Globus pallidus (tissue), 1 donor: Measurements from ENCODE around the gene SLC4A8.
"Not testable (repeated sequence)": the region's sequence is repeated elsewhere in the genome, so short reads cannot be mapped to it uniquely, and the experiment has no call there.

Experiments used
- DNase-seq: peaks from one replicate; pipeline ENCODE4 v3.0.0-alpha.2; 2015; ENCODE audit warnings: low spot score

SLC4A8 gene

GRCh38 chr12:51480978-51481377, 56.3 kb downstream of the SLC4A8 start:
- no peak for DNase-seq

DNA sequence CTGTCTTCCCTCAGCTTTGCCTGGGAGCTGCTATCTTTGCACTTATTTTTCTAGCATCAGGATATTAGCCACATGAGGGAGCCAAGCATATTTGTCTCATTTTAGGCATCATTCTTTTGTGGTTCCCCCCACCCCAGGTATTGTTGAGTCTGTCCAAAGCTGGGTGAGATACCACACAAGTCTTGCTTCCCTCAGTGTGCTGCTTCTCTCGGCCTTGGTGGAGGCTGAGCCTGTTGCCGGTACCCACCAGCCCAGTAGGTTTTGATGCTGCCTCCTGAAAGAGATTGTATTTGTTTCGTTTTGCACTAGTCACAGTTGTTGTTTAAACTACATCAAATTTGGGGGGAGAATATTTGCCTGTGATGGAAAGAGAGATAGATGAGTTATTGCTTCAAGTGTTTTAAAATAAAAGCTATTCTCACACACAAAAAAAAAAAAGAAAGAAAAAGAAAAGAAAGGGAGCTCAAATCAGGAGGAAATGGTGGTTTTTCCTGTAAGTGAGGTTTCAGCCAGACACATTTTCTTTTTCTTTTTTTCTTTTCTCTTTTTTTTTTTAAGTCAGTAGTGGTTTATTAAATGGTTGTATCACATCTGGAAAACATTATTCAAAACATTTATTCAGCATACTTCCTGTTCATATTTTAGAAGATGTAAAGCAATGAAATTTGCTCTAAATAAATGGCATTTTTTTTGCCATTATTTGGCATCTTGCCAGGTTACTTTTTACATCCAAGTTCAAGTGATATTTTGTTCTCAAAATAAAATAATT, 58.5 kb downstream of the SLC4A8 start:
- no peak for DNase-seq

DNA sequence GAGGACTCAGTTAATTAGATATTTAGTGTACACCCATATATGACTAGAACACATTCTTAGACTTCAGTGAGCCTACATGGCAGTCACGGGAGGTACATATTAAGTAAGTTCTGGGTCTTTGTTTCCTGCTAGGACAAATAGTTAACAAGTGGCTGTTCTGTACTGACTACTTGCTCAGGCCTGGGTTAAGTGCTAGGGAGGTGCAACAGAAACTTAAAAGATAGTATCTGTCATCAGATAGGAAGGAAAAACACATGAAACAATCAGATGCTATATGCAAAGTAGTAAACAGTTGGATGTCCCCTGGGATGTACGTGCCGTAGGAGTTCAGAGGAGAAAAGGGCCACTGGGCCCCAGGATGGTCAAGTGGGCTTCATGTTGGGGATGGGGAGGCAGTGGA, 59.5 kb downstream of the SLC4A8 start:
- DNase-seq = no peak

DNA sequence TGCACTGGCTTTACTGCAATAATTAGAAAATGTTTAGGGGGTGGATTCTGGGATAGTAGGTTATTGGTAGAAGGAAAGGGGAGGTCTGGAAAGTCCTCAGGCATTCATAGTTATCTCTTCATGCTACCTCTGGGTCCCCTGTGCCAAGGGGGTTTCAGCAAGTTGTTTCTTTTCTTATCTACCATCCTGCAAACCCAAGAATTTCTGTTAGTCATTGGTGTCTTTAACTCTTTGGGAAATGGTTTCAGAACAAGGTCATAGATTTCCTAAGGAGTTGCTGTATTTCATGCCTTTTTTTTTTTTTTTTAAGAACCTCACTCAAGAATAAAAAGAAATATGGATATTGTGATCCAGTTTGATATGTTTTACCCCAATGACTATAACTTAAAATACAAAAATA, 63.6 kb downstream of the SLC4A8 start:
- no peak for DNase-seq

GRCh38 chr12:51493281-51493680, 68.7 kb downstream of the SLC4A8 start:
- DNase-seq = no peak

GRCh38 chr12:51496895-51497294, 72.3 kb downstream of the SLC4A8 start:
- DNase-seq = peak; percentile 5

DNA sequence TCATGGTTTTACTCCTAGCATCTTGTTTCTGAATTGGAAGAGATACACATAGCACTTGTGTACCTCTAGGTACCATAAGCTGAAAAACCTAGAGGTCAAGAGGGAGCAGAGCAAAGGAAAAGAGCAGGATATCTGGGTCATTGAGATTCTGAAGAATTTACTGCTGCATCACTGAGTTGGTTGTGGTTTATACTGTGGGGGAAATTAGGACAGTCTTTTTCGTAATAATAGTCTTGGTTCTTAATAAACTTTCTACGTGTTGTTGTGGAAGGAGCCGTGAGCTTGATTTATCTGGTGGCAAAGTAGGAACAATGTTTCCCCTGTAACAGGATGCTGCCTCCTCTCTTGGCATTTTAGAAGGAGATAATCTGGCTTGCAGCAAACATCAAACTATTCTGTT, 80.2 kb downstream of the SLC4A8 start:
- no peak for DNase-seq

DNA sequence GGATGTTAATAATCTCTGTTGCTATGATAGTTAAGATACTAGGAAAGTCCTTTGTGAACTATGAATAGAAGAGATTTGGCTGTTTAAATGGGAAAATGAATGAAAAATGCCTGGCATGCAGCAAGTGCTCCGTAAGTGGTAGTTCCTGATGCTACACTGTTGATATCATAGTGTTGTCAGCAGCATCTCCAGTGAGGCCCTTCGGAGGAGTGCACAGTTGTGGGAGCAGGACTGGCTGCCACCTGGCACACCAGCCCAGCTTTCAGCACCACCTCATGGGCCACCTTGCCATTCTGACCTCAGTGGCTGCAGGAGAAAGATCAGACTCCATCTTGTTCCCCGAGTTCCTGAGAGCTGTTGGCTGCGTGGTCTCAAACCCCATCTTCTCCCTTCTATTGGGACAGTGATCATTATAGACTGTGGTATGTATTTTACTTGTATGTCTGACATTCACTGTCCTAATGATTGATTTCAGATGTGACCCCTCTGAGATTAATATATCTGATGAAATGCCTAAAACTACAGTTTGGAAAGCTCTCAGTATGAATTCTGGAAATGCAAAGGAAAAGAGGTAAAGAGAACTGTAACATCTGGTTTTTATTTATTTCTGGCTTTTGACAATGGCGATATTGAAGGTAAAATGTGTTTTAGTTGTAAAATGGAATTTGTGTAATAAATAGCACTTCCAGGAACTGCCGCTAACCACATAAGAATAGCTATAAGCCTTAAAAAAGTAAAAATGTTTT, 80.9 kb downstream of the SLC4A8 start:
- no peak for DNase-seq

GRCh38 chr12:51507178-51507577, 82.5 kb downstream of the SLC4A8 start:
- DNase-seq = no peak

DNA sequence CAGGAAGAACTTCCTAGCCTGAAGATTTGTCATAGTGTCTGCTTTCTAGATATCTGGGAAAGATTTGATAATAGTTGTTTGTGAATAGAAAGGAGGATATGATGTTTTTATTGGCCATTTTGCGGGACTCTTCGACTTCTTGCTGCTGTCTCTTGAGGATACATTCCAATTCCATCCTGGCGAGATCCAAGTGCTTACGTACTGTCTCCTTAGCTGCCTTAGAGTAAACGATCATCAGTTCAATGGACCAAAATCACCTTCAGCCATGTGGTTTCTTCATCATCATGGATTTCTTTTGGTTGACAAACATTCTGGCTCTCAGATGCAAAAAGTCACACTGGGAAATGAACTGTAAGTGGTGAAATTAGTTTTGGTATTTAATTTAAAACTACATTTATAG, 83.7 kb downstream of the SLC4A8 start:
- no peak for DNase-seq

DNA sequence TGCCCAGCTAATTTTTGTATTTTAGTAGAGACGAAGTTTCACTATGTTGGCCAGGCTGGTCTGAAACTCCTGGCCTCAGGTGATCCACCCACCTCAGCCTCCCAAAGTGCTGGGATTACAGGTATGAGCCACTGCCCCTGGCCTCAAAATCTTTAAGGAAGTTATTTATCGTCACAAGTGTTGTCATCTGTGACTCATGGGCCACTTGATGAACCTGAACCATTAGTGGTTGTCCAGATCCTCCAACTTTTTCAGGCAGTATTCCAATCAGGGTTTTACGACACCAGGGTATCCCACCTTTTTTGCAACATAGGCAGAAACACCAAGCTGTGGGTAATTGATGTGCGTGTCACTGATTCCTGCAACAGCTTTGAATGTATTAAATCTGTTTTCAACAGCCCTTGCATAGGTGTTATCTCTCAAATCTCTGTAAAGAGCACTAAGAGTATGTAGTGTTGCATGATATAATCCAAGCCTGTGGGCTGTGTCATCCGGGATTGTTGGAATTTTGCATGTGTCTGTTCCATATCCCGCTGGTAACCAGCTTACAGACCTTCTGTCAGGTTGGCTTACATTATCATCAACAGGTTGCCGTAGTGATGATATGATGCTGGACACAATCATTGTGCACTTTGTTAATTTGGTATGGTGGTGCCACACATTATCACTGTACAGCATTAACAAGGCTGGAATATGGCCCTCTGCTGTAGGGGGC, 87.1 kb downstream of the SLC4A8 start:
- no peak for DNase-seq

GRCh38 chr12:51512438-51512837, 87.8 kb downstream of the SLC4A8 start:
- no peak for DNase-seq

GRCh38 chr12:51515037-51515436, 90.4 kb downstream of the SLC4A8 start:
- not testable (repeated sequence) for DNase-seq

DNA sequence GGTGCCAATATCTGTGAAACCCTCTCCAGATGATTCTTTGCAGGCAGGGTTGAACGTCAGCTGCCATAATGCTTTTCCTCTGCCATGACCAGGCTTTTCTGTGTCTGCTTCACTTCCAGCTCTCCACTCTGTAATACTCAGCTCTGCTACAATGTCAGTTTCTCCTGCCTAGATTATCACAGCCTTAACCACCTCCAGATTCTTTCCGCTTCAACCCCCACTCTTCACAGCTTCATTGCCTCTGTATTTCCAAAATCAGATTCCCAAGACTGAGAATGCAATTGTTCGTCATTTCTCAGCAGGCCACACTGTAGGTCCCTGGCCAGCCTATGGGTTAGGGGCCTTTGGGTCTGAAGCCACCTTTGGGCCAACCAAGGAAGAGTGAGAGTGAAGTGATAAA, 92.7 kb downstream of the SLC4A8 start:
- DNase-seq = no peak

- DNase-seq = no peak
Measured at GRCh38 chr12:51517800-51518199, 93.2 kb downstream of the SLC4A8 start.

- no peak for DNase-seq
Measured at GRCh38 chr12:51519755-51520154, 95.1 kb downstream of the SLC4A8 start.

DNA sequence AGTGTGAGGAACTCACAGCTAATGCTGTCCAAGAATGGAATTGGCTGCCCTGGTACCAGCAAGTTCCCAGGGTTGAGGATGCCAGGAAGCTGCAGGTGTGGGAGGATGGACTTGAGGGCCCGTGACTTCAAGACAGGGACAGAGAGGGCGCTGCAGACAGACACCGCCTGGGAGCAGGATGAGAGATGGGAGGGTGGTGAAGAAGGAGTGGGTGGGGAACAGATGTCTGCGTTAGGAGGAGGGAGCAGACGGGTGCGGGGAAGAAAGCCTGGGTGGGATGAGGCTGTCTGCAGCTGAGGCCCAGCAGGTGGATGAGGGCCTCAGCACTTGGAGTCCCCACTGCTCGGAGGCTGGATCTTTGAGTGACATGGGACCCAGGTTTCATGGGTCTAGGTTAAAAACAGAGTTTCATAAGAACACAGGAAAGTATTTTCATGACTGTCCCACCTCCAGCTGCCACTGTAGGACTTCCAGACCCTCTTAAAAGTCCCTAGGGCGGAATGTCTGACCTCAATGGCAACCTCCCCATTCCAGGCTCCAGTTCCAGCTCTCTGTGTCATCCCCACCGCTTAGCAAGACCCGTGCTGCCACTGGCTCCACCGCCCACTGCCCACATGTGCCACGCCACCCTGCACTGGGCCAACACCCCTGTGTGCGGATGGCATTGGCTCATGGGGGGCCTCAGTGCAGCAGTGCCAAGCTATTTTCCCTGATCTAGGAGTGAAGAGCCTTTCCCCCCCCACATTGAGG, 96.1 kb downstream of the SLC4A8 start:
- no peak for DNase-seq

DNA sequence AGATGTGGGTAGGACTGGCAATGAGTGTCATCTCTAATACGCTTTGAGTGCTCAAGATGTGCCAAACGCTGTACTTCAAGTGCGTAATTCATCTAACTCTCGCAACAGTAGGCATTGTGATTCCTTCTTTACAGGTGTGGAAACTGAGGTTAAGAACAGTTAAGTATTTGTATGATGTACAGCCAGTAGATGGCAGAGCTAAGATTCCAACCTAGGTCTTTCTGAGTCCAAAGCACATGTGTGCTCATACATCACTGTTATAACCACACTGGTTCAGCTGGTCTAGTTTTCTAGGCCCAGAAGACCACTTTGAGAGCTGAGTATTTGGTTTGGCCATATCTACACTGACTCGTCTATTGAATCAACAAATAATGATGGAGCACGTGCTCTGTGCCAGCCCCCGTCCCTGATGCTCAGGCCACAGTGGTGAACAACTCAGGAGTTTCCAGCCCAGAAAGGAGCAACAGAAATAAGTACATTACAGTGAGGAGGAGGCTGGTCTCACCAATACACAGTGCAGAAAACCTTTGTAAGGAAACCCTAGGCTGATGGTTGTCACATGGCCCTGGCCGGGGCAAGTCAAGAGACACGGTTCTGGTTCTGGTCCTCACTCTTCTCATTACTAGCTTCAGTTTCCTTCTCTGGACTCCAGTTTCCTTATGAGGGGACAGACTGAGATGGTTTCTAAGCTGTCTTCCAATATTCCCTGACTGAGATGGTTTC, 97.1 kb downstream of the SLC4A8 start:
- no peak for DNase-seq

DNA sequence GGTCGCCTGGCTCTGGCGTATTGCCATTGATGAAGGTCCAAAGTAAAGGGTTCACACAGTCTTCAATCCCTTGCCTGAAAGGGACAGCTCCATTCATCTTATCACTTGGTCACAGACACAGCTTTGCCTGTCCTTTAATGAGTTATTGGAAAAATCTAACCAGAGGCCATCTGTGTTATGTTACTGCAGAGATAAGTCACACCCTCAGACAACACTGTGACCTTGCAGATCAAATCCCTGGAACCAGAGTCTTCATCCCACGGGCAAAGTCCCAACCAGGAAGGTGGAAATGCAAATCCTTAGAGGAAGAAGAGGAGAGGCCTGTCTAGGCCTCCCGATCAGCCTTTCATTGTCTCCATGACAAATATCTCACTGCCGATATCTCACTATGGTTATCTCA, 98.1 kb downstream of the SLC4A8 start:
- DNase-seq = no peak

DNA sequence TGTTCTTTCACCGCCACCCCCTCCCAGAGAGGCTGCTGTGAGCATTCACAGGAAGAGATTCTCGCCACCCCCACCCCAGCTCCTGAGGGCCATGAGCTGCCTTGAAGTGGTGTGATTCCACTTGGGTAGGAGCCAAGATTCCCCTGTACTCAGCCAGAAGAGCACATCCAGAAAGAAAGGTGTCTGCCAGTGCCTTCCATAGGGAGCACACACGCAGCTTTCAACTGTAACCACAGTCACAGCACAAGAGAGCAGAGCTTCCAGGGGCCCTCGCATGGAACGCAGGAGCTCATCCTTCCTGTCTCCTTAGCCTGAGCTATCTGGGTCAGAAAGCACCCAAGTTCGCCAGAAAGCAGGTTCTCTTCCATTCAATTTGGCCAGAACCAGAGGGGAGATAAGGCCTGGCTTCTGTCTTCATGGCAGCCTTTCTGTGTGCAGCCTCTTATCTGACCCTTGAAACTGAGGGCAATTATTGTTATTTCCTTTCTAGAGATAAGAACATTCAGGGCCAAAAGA, 99.8 kb downstream of the SLC4A8 start:
- DNase-seq = no peak

DNA sequence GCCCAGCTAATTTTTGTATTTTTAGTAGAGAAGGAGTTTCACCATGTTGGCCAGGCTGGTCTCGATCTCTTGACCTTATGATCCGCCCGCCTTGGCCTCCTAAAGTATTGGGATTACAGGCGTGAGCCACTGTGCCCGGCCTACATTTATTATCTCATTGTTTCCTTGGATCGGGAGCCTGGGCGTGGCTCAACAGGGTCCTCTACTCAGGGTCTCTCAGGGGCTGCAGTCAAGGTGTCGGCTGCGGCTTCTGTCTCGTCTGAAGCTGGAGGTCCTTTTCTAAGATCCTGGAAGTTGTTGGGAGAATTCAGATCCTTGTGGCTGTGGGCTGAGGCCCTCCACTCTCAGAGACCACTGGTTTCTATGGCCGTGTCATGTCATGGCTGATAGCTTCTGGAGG, 100.9 kb downstream of the SLC4A8 start:
- no peak for DNase-seq
